GM18858 (cell line): Measurements from ENCODE around the gene PAX6.

ENCODE experiments used
- ATAC-seq: cut with Tn5 transposase; IDR thresholded peaks from one replicate; pipeline ENCODE4 v1.9.1; 2021; ENCODE audit not compliant: unreplicated experiment

PAX6 gene

GRCh38 chr11:31798554-31799434, 12.3 kb downstream of the PAX6 start:
- ATAC-seq: no peak

- ATAC-seq: no peak
Measured at GRCh38 chr11:31798057-31798553, 13.0 kb downstream of the PAX6 start.

DNA sequence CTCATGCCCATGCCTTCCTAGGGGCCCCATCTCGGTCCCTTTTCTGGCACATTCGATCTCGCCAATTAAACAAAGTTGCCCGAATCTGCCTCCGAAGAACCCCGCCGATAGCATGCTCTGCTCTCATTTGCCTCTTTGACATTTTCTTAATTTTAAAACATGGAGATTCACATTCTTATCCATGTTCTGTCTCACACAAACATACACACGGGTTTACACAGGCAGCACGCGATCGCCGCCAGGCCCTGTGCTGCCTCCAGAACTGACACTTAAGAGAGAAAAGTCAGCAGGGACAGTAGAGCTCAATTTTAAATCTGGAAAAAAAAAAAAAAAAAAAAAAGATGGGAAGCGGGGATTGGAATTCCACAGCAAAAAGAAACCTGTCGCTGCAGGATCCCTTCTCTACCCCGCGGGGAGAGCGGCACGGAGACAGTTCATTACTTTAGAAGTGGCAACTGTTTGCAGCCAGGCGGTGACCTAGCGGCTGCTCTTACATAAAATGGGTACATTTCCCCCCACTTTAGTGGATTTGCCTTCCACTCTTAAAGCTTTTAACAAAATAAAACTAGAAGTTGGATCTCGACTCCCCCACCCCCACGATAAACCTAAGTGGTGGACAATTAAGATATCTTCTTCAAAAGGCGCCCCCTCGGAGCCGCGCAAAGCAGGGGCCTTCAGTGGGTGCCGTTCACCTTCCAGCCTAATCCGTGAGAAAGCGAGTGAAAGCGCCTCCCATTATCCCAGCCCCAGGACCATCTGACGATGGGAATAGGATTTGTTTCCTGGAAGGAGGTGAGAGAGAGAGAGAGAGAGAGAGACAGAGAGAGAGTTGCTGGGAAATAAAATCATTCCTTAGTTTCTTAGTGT, 13.7 kb downstream of the PAX6 start:
- no peak for ATAC-seq

DNA sequence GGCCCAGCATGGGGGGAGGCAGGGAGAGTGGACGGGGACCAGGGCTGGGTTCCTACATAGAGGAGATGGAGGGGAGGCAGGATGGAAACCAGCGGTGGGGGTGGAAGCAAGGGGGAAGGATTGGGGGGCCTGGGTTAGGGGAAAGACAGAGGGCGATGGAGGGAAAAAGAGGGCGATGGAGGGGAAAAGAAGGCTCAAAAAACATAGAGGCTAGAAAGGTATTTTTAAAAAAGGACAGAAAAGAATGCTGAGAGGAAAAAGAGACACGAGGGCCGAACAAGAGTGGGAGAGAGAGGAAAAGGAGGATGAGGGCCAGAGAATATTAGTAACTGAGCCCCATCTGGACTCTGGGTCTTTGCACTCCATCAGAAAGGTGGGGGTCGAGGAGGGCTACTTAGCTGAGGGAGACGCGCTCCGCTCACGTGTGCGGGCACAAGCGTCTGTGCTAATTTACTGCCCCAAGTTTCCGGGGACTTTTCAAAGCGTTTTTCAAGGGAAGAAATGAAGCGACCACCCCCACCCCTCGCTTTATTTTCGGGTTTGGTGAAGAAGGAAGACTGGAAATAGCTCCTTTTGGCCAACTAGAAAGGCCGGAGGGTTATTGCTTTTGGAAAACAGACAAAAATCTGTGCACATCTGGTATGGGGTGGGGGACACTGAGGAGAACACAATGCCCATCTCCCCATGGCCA, 14.5 kb downstream of the PAX6 start:
- ATAC-seq: no peak

GRCh38 chr11:31795706-31796498, 15.2 kb downstream of the PAX6 start:
- ATAC-seq: no peak

GRCh38 chr11:31794548-31794947, 16.6 kb downstream of the PAX6 start:
- no peak for ATAC-seq

- no peak for ATAC-seq
Measured at GRCh38 chr11:31793264-31793663, 17.9 kb downstream of the PAX6 start.

DNA sequence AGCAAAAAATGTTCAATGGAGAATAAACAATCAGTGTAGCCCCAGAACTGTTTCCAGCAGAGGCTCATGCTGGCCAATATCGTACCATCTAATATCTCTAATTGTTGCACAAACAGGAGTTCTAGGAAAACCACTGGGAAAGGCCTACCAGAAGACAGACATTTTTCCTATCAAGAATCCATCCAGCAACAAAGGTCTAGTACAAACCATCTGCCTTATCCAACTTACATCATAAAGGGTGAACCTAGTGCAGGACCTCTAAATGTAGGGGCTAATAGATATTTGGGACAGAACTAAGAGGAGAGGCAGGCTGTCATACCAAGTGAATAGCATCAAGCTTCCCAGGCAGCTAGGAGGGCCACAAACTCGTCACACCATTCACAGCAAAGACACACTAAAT, 18.7 kb downstream of the PAX6 start:
- ATAC-seq: no peak

- ATAC-seq: no peak
Measured at GRCh38 chr11:31792036-31792435, 19.1 kb downstream of the PAX6 start.

DNA sequence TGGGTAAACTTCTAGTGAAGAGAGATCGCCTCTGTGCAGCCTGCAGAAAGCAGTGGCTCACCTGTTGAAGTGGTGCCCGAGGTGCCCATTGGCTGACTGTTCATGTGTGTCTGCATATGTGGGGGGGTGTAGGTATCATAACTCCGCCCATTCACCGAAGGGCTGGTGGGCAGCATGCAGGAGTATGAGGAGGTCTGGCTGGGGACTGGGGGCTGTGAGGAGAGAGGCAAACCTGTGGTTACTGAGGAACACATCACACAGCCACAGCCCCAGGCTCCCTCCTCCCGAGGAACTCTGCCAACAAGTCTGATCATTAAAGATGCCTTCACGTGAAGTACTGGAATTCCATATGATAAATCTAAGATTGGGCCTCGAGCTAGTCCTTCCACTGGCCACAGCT, 20.5 kb downstream of the PAX6 start:
- ATAC-seq: no peak

DNA sequence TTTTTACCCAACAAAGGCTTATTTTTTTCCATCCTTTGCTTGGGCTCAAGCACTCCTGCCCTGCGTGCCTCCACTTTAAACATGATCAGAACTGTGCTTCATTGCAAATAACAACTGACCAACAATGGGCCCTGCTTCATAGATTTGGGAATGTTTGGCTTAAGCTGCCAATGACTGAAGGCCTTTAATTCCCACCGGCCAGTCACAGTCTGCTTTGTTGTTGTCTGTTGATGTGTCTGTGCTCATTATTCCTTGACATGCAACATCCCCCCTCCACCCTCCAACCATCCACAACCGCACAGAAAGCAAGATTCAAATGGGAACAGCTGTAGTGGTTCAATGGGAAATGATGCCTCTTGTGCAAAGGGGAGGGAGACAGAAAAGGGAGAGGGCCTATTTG, 23.0 kb downstream of the PAX6 start:
- no peak for ATAC-seq

- ATAC-seq: no peak
Measured at GRCh38 chr11:31786996-31787685, 24.0 kb downstream of the PAX6 start.

- no peak for ATAC-seq
Measured at GRCh38 chr11:31784611-31785010, 26.5 kb downstream of the PAX6 start.

DNA sequence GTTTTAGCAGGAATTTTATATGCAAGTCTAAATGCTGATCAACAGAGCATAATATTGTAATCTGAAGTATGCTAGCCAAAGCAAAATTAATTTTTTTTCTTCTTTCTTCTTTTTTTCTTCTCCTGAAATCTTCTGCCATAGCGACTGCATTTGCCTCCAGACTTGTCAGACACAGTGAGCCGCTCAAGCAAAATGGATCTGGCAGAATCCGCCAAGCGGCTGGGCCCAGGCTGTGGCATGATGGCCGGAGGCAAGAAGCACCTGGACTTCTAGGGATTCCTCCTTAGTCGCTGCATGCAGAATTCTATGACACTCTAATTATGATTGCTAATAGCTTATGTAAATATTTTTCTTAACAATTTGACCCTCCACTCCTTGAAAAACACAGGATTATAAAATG, 27.9 kb downstream of the PAX6 start:
- ATAC-seq: no peak

DNA sequence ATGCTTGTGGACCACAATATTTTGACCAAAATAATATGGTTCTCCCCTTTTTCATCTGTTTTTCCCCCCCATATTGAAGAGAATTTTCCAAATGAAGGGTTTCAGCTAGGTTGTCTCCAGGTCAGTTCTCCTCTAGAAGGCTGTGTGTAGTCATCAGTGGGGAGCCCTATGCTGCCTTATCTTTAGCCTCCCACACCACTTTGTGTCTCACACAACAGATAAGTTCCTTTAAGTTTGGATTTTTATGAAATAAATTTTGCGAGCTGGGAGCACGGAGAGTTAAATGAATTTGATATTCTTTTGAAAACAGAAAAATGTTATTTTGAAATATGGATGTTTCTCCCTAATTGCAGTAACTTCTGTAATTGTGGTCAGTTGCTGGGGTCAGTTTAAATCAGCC, 28.9 kb downstream of the PAX6 start:
- ATAC-seq: no peak

DNA sequence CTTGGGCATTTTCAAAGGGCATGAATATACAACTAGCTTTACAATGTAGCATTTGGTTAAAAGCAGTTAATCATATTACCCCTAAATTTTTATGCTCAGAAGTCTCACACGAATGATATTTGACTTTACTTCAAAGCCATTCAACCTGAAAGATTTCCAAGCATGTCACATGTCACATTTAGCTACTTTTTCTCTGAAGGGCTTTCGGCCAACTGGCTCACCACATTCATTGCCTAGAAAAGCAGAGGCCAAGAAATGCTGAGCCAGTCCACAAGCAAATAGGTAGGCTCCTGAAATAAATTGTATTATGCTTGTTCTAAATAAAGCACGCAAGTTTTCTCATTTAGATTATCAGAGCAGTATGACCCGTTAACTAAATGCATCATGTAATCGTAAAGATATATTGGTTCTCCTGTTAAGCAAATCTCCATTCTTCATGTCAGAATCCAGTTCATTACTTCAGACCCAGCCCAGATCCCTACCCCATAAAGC, 30.6 kb downstream of the PAX6 start:
- ATAC-seq: no peak

GRCh38 chr11:31780078-31780477, 31.0 kb downstream of the PAX6 start:
- no peak for ATAC-seq

DNA sequence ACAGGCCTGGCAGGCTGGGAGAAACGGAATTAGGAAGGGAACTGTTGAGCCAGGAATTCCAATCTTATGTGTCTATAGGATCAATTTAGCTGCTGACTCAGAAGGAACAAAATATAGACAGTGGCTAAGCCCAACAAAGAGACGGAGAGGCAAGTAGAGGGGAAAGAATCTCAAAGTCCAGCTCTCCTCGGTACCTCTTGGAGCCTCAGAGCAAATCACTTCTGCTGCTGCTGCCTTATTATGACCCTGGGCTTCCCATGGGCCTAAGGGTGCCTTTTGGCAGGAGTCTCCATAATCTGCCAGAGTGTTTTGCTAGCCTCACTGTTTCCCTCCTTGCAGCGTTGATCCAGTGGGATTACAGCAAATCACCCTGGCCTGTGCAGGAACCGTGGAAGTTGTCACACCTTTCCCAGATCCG, 31.7 kb downstream of the PAX6 start:
- no peak for ATAC-seq

- ATAC-seq: no peak
Measured at GRCh38 chr11:31772412-31772811, 38.7 kb downstream of the PAX6 start.
